ENCODE measurements around the gene NOSIP.

- TF ChIP-seq POLR2AphosphoS5 (IDR thresholded peaks at IDR 0.05; ENCODE audit: low read depth, low read length) (no peak), SIN3A (IDR thresholded peaks at IDR 0.05; ENCODE audit: borderline replicate concordance, insufficient read depth, low read length) (no peak), TAF1 (IDR thresholded peaks at IDR 0.05; ENCODE audit: borderline replicate concordance, insufficient read depth, low read length) (no peak), REST (IDR thresholded peaks at IDR 0.05; ENCODE audit: insufficient read depth in 1 of 2, low read depth in 2 of 2, low read length in 2 of 2) (no peak), FOXP2 (optimal IDR thresholded peaks at IDR 0.05; ENCODE audit: borderline replicate concordance, extremely low read depth, extremely low read length, insufficient read depth) (no peak)
These were observed 28.8 kb downstream of the NOSIP start for GRCh38 chr19:49551531-49551930.
